AG04449 (cell line): Measurements from ENCODE around the gene CTSL.

Experiments
- CTCF ChIA-PET: fragments of 350-600 bp; formaldehyde crosslinking; extraction: SDS; loops from one replicate; lab custom pipeline; 2021; ENCODE audit warnings: antibody characterized with exemption; lab: Yijun Ruan, JAX
- POLR2A ChIA-PET: fragments of 400-600, 350-600 bp; formaldehyde crosslinking; extraction: SDS; loops from one replicate; lab custom pipeline; 2020; ENCODE audit warnings: antibody characterized with exemption, inconsistent platforms; lab: Yijun Ruan, JAX
- DNase-seq: peaks from one replicate; pipeline ENCODE4 v3.0.0-alpha.2; 2010; ENCODE audit warnings: low read depth, low spot score
- H3K4me3 ChIP-seq: 2 replicates; pipeline ENCODE4 v1.5.1; 2011; ENCODE audit warnings: low read depth, mild to moderate bottlenecking, control low read depth, low read length
- CTCF ChIP-seq: IDR thresholded peaks from one replicate; pipeline ENCODE4 v1.5.1; 2011; ENCODE audit warnings: mild to moderate bottlenecking, moderate library complexity, low read length, control low read depth, inconsistent platforms; ENCODE audit not compliant: insufficient read depth; ENCODE audit errors: missing control alignments

CTSL gene

GRCh38 chr9:87722393-87723088 lies 3.4 kb upstream of the CTSL start:
- ChIA-PET CTCF (no interaction called here), POLR2A (no interaction called here)
- TF ChIP-seq CTCF: no peak
- no peak overlapping the region for H3K4me3 ChIP-seq
- no peak for DNase-seq

GRCh38 chr9:87725356-87725899 lies 491 bp upstream of the CTSL start:
- DNase-seq: no peak
- CTCF ChIA-PET: interaction anchor here (0.8 to 3.1 kb wide), 3 partner anchors 11 to 87 kb away, joined by 3 to 15 read pairs (median 3); no protein-coding TSS in a partner anchor

GRCh38 chr9:87729246-87729645 lies 3.3 kb downstream of the CTSL start:
- no peak for TF ChIP-seq CTCF
- no peak for DNase-seq
- ChIA-PET CTCF (interaction anchor here (1.0 to 2.0 kb wide), 5 partner anchors 43 to 83 kb away, joined by 3 to 4 read pairs (median 3); no protein-coding TSS in a partner anchor), POLR2A (interaction anchor here (0.9 kb wide), 1 partner anchor 18 kb away, joined by 3 read pairs; no protein-coding TSS in a partner anchor)
- H3K4me3 ChIP-seq: no peak overlapping the region

More at GRCh38 chr9:87725356-87725899, 491 bp upstream of the CTSL start:
- peak overlapping the region; percentile 85 for H3K4me3 ChIP-seq
- TF ChIP-seq CTCF: no peak
- POLR2A ChIA-PET: interaction anchor here (0.7 to 2.8 kb wide), 4 partner anchors 8 to 67 kb away, joined by 3 to 23 read pairs (median 10); no protein-coding TSS in a partner anchor

GRCh38 chr9:87731321-87731720 lies 5.4 kb downstream of the CTSL start:
- ChIA-PET CTCF (no interaction called here), POLR2A (no interaction called here)
- no peak for DNase-seq
- no peak for TF ChIP-seq CTCF
- H3K4me3 ChIP-seq: no peak overlapping the region

- POLR2A ChIA-PET: no interaction called here
- H3K4me3 ChIP-seq: no peak overlapping the region
- no peak for TF ChIP-seq CTCF
- CTCF ChIA-PET: no interaction called here
- no peak for DNase-seq
These were observed 6.4 kb downstream of the CTSL start for GRCh38 chr9:87732344-87732743.

GRCh38 chr9:87732756-87733155 lies 6.8 kb downstream of the CTSL start:
- CTCF ChIA-PET: no interaction called here
- DNase-seq: no peak
- H3K4me3 ChIP-seq: no peak overlapping the region
- TF ChIP-seq CTCF: no peak
- POLR2A ChIA-PET: no interaction called here
